ENCODE measurements around the gene PLA2G4A. TPM values are rescaled to one million over a fixed set of nuclear protein-coding genes. Genes with fewer than 3 reads are reported as not detected.
A peak's percentile ranks its signal among the peaks of the same experiment; 100 is the strongest.

PLA2G4A gene
- total RNA-seq, 1 donor from 2014 or later: 1.4 TPM

- no peak for DNase-seq
- ATAC-seq: no peak
- intact Hi-C loops (cut with micrococcal nuclease): no loop called here
Measured at GRCh38 chr1:186950547-186950946, 121.8 kb downstream of the PLA2G4A start.

DNA sequence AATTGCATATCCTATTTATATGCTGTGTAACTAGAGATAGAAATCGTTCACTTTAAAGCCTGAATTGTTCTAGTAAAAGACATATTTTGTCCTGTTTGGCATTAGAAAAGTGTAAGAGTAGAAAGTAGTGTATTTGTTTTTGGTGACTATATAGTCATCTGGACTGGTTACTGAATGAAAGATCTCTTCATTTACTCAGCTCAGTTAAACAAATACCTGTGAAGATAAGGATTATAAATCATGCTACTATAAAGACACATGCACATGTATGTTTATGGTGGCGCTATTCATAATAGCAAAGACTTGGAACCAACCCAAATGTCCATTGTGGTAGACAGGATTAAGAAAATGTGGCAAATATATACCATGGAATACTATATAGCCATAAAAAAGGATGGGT lies 125.1 kb downstream of the PLA2G4A start:
- intact Hi-C loops (cut with micrococcal nuclease): no loop called here

GRCh38 chr1:186957314-186957713 lies 128.6 kb downstream of the PLA2G4A start:
- DNase-seq (no peak), ATAC-seq (peak; percentile 61)
- intact Hi-C loops (cut with micrococcal nuclease): no loop called here

More for the DNA sequence above, 125.1 kb downstream of the PLA2G4A start:
- ATAC-seq (no peak), DNase-seq (no peak)

DNA sequence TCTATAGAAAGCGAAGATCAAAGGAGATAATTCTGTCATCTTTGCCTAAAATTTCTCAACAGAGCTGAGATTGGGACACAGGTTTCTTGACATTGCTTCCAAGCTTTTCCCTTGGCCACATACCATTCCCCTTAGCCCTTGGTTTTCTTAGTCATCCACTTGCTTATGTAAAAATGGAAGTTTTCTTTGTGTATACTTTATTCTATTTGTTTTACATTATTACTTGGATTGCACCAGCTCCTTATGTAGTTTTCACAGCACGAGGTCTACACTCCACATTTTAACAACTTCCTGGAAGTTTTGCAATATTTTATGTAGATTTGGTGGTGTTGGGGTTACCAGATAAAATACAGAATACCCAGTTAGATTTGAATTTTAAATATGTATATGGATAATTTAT lies 129.8 kb downstream of the PLA2G4A start:
- intact Hi-C loops (cut with micrococcal nuclease): no loop called here
- DNase-seq: no peak
- ATAC-seq: no peak

- intact Hi-C loops (cut with micrococcal nuclease): no loop called here
- DNase-seq (no peak), ATAC-seq (no peak)
Measured at GRCh38 chr1:186960861-186961260, 132.1 kb downstream of the PLA2G4A start.

GRCh38 chr1:186965847-186966246 lies 137.1 kb downstream of the PLA2G4A start:
- no peak for ATAC-seq
- intact Hi-C loops (cut with micrococcal nuclease): no loop called here

GRCh38 chr1:186966456-186966855 lies 137.7 kb downstream of the PLA2G4A start:
- intact Hi-C loops (cut with micrococcal nuclease): no loop called here
- no peak for DNase-seq
- no peak for ATAC-seq

More at GRCh38 chr1:186965847-186966246, 137.1 kb downstream of the PLA2G4A start:
- no peak for DNase-seq

- ATAC-seq (no peak), DNase-seq (no peak)
- intact Hi-C loops (cut with micrococcal nuclease): no loop called here
Measured at GRCh38 chr1:186967656-186968394, 139.1 kb downstream of the PLA2G4A start.

DNA sequence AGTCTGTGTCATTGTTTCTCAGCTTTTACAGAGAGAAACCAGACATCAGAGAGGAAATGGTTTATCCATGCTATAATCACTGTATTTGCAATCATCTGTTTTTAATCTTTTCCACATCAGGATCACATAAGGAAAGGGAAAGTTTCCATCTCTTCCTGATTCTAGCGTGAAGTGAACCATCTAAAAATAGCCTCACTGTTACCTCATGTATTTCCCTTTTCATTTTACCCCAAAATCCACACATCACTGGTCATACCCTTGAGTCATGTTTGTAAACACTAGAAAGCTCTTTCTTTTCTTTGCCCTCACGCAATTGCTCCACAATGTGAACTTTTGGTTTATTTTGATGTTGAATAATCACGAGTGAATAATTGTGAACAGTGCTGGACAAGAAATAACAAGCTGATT lies 146.0 kb downstream of the PLA2G4A start:
- intact Hi-C loops (cut with micrococcal nuclease): no loop called here
- ATAC-seq: no peak

DNA sequence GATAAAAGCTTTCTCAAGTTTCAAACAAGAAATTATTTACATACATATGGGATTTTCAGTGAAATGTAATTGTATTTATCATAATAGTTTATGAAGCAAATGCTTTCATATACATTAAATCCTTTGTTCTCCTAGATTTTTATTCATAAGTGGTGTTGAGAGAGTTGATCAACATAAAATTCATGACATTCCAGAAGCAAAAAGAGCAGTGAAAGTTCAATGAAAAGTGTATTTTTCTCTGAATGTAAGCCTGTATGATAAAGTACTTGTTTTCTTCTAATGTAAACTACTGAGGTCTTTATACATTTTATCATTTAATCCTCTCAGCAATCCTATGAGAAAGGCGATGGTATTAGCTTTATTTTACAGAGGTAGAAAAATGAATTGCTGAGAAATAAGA lies 146.5 kb downstream of the PLA2G4A start:
- DNase-seq: no peak
- ATAC-seq: no peak

More for the DNA sequence above, 146.0 kb downstream of the PLA2G4A start:
- no peak for DNase-seq

DNA sequence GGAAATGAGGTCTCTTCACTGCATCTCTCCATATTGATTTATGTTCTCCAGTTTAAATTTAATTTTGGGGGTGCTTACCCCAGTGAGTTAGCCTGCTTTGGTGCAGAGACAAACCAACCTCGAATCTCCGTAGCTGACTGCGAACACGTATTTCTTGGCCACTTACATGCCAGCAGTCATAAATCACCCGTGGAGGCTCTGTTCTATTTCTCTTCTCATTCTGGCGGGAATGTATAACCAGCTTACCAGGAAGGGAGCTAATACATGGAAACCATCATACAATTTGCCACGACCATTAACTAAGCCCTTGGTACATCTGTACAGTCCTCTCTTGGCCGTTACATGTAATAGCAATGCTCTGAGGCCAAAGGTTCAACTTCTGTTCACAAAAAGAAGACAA lies 148.0 kb downstream of the PLA2G4A start:
- DNase-seq: no peak
- intact Hi-C loops (cut with micrococcal nuclease): no loop called here
- ATAC-seq: no peak

More for the DNA sequence above, 146.5 kb downstream of the PLA2G4A start:
- intact Hi-C loops (cut with micrococcal nuclease): no loop called here

- no peak for ATAC-seq
- intact Hi-C loops (cut with micrococcal nuclease): no loop called here
Measured at GRCh38 chr1:186977266-186977957, 148.7 kb downstream of the PLA2G4A start.

DNA sequence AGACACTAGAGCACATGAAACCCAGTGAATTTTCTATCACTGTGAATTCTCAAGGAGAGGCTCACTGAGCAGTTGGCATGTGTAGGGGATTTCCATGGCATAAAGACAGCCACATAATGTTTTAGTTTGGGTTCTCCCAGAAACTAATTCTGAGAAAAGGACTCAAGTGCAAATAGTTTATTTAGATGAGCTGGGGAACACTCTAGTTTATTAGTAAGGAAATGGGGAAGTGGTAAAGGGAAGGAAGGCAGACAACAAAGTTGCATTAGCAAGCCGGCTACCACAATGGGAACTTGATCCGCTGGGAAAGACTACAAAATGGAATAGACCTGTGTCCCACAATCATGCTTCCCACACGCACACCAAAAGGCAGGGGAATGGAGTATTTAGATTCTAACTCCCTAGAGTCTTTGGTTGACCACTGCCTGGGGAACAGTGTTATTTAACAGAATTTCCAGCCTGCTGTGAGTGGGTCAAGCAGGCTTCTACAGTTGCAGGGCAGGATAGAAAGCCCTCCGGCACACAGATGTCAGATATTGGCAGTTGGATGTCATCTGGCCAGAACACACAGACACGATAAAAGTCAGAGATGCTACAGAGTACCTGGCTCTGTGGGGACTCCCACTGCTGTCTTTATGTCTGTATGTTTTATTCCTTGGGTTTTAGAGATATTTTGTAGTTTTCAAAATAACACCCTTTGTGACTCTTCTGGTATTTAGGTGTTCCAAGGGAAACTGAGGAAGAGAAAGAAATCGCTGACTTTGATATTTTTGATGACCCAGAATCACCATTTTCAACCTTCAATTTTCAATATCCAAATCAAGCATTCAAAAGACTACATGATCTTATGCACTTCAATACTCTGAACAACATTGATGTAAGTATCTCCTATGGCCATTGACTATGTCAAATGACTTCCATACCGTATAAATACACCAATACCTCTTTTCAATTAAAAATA lies 150.1 kb downstream of the PLA2G4A start:
- no peak for DNase-seq
- intact Hi-C loops (cut with micrococcal nuclease): no loop called here
- no peak for ATAC-seq

More at GRCh38 chr1:186977266-186977957, 148.7 kb downstream of the PLA2G4A start:
- no peak for DNase-seq

DNA sequence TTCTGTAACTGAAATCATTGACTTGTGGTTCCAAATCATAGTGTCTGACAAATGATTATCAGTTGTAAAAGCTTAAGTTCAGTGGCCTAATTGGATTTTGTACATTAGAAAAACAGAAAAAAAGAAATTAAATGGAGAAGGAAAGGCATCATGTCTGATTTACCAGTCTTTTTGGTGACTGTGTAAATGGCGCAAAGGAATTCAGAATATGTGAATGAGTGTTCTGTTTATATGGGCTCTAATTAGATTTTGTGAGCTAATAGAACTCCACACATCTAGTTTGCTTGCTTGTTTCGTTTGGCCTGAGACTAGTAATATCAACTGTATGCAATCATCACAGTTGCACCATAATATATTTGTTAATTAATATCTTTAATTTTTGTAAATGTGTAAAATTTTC lies 151.7 kb downstream of the PLA2G4A start:
- intact Hi-C loops (cut with micrococcal nuclease): no loop called here
- ATAC-seq (no peak), DNase-seq (no peak)

GRCh38 chr1:186982116-186982515 lies 153.4 kb downstream of the PLA2G4A start:
- no peak for DNase-seq
- intact Hi-C loops (cut with micrococcal nuclease): no loop called here
- no peak for ATAC-seq

- intact Hi-C loops (cut with micrococcal nuclease): no loop called here
- ATAC-seq (peak; percentile 88), DNase-seq (peak; percentile 41)
Measured at GRCh38 chr1:186983327-186983726, 154.6 kb downstream of the PLA2G4A start.

- DNase-seq (no peak), ATAC-seq (no peak)
- intact Hi-C loops (cut with micrococcal nuclease): loop anchor here (5.0 kb wide), 1 partner anchor 378 kb away; no protein-coding TSS in a partner anchor
Measured at GRCh38 chr1:186984959-186985358, 156.2 kb downstream of the PLA2G4A start.

DNA sequence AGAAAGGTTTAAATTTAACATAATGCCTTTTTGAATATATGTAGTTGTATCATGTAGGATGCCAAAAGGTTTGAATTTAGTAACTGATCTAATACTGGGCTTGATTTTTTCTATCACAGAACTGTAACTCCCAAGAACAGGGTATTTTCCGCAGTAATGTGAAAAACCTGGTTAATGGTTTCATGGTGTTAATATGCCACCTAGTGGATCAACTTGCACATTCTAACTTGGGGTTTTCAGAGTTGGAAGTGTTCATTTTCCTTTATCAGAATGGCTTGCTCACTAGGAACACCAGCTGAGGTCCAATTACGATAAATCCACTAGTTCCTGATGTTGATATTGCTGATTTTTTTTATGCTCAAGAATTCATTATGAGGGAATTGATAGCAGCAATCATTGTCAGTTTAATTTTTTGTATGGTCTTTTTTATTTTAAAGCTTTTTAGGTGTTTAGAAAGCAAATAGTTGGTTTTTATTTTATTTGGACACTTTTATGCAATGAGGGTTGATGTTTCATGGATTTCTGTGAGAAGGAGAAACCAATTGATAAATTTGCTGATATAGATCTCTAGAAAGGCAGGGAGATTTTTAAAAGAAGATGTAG lies 157.2 kb downstream of the PLA2G4A start:
- DNase-seq: no peak
- intact Hi-C loops (cut with micrococcal nuclease): loop anchor here (1.0 to 5.0 kb wide), 2 partner anchors 379 to 503 kb away; no protein-coding TSS in a partner anchor
- peak; percentile 64 for ATAC-seq

DNA sequence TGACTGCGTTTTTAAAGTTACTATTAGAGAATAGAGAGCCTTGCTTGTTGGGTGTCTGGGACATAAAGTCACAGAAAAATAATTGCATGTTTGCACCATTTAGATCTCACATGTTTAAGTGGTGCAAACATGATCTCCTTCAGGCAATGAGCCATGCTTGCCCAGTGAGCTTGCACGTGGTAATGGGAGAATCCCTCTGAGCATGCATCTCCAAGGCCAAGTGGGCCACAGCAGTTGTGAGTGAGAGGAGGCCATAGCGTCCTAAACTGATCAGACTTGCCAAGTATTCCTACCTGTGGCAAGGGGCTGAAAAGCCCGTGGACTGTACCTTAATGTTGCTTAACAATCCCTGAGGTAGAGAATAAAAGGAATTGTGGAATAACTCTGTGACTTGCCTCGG lies 158.3 kb downstream of the PLA2G4A start:
- ATAC-seq: no peak
- intact Hi-C loops (cut with micrococcal nuclease): loop anchor here (5.0 kb wide), 1 partner anchor 380 kb away; no protein-coding TSS in a partner anchor
- no peak for DNase-seq
